ENCODE data around the gene DNMT3B.

The DNMT3B gene

DNA sequence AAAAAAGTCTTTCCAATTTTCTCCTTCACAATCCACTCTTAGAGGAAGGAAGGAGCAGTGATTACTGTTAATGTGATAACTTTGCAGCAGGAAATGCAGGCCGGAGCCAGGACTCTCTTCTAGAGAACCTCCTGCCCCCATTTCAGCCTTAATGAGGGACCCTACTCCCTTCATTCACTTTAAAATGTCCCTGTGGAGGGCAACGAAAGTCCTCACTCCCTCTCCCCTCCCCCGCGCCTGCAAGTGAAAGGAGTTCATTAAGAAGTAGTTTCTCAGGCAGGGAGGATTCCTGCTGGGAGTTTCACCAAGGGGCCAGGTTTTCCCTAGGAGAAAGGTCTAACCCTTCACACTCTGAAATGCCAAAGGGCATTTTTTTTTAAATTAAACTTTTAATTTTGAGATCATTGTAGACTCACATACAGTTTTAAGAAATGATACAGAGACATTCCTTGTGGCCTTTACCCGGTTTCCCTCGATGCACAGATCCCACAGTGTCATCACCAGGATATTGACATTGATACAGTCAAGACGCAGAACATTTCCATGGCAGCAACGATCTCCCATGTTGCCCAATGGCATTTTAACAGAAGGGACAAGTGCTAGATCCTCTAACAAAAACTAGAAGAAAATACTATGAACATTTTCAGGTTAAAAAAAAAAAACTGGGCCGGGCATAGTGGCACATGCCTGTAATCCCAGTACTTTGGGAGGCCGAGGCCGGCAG is 12.1 kb upstream of the DNMT3B start:
- Histone ChIP-seq H3K27me3 (replicated peaks; ENCODE audit: control insufficient read depth, insufficient read depth, low read length) (no peaks in the 10 kb centered on the region), H3K36me3 (ENCODE audit: control insufficient read depth, insufficient read depth, low read length, severe bottlenecking) (no peaks in the 10 kb centered on the region), H3K4me3 (ENCODE audit: low read length) (no peak overlapping the region), H3K9me3 (ENCODE audit: control insufficient read depth, low read length) (no peaks in the 10 kb centered on the region), H3K9ac (ENCODE audit: low read length) (no peak overlapping the region), H3K4me1 (ENCODE audit: control insufficient read depth, insufficient read depth, low read length) (peaks cover 12% of the 10 kb centered on the region)
- DNase-seq (ENCODE audit: low read depth), result no peak

DNA sequence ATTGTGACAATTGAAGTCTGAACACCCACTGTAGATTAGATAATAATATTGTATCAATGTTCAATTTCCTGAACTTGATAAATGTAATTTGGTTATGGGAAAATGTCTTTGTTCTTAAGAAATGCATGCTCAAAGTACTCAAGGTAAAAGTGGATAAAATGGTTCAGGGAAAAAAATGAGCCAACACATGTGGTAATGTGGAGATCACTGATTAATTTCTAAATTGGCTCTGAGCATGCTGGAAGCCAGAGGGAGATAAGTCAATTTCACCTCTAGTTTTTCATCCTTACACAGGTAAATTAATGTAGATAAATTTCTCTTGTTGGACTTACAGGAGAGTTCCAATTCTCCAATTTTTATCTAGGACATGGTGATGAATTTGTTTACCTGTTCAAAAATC is 10.9 kb upstream of the DNMT3B start:
- H3K4me3 ChIP-seq (ENCODE audit: low read length), result no peak overlapping the region

DNA sequence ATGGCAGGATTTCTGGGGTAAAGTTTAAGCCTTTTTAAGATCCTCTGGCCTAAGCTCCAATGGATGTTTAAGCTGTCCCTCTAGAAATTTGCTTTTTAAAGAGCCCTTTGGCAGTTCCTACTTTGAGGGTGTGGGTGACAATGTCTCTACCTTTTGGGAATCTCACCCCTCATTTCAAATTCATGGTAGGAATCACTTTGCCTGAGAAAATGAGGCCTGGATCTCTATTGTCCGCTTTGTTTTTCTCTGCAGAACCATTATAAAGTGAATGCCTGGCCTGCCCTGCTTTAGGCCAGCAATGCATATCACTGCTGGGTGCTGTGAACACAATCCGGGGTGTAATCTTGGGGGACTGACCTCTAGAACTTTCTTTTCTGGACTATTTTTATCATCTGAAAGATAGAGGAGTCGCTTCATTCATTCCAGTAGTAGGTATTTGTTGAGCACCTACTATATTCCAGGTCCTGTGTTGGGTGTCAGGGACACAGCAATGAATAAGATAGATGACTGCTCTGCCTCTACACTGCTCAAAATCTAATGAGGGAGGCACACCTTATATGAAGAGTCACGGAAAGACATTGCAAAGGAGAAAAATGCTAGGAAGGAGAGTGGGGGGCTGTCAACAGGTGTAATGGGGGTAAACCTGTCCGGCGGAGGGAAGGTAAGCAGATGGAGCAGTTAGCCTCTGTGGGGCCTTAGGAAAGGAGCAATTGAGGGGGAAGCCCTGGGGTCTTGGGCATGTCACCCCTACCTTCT is 10.3 kb upstream of the DNMT3B start:
- Histone ChIP-seq H3K9ac (ENCODE audit: low read length) (no peak overlapping the region), H3K27me3 (replicated peaks; ENCODE audit: control insufficient read depth, insufficient read depth, low read length) (no peaks in the 10 kb centered on the region), H3K4me3 (ENCODE audit: low read length) (no peak overlapping the region), H3K36me3 (ENCODE audit: control insufficient read depth, insufficient read depth, low read length, severe bottlenecking) (no peaks in the 10 kb centered on the region), H3K4me1 (ENCODE audit: control insufficient read depth, insufficient read depth, low read length) (peaks cover 9% of the 10 kb centered on the region), H3K9me3 (ENCODE audit: control insufficient read depth, low read length) (no peaks in the 10 kb centered on the region)
- no peak for DNase-seq (ENCODE audit: low read depth)

More for the DNA sequence above, 10.9 kb upstream of the DNMT3B start:
- peaks cover 9% of the 10 kb centered on the region for H3K4me1 ChIP-seq (ENCODE audit: control insufficient read depth, insufficient read depth, low read length)
- no peaks in the 10 kb centered on the region for H3K9me3 ChIP-seq (ENCODE audit: control insufficient read depth, low read length)
- H3K36me3 ChIP-seq (ENCODE audit: control insufficient read depth, insufficient read depth, low read length, severe bottlenecking), result no peaks in the 10 kb centered on the region
- no peak overlapping the region for H3K9ac ChIP-seq (ENCODE audit: low read length)
- DNase-seq (ENCODE audit: low read depth), result no peak
- H3K27me3 ChIP-seq (replicated peaks; ENCODE audit: control insufficient read depth, insufficient read depth, low read length), result no peaks in the 10 kb centered on the region

DNA sequence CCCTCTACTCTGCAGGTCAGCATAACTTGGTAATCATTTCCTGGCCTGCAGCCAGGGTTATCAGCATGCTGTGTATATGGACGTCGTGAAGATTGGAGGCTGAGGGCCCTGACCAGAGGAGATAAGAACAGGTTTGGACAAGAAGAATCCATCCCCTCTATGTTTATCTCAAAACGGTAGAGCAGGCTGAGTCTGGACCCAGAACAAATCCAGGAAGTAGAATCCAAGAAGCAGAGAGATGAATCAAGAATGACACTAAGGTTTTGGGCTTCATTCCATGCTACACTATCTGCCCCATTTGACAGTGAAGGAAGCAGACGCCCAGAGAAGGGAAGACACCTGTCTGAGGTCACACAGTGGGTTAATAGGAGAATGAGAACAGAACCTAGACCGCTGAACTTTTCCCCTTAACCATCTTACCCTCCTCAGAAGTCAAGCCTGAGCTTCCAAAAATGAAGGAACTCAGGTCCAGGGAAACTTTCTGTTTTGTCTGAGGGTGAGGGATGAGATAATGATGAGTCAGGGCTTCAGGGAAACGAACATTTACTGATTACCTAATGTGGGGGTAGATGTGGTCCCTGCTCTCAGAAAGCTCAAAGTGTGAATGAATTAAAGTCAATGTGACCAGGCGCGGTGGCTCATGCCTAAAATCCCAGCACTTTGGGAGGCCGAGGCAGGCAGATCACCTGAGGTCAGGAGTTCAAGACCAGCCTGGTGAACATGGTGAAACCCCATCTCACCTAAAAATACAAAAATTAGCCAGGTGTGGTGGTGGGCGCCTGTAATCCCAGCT is 9.5 kb upstream of the DNMT3B start:
- Histone ChIP-seq H3K4me1 (ENCODE audit: control insufficient read depth, insufficient read depth, low read length) (peaks cover 9% of the 10 kb centered on the region), H3K9ac (ENCODE audit: low read length) (no peak overlapping the region), H3K4me3 (ENCODE audit: low read length) (peak overlapping the region; percentile 44), H3K36me3 (ENCODE audit: control insufficient read depth, insufficient read depth, low read length, severe bottlenecking) (no peaks in the 10 kb centered on the region), H3K27me3 (replicated peaks; ENCODE audit: control insufficient read depth, insufficient read depth, low read length) (no peaks in the 10 kb centered on the region), H3K9me3 (ENCODE audit: control insufficient read depth, low read length) (no peaks in the 10 kb centered on the region)
- no peak for DNase-seq (ENCODE audit: low read depth)

DNA sequence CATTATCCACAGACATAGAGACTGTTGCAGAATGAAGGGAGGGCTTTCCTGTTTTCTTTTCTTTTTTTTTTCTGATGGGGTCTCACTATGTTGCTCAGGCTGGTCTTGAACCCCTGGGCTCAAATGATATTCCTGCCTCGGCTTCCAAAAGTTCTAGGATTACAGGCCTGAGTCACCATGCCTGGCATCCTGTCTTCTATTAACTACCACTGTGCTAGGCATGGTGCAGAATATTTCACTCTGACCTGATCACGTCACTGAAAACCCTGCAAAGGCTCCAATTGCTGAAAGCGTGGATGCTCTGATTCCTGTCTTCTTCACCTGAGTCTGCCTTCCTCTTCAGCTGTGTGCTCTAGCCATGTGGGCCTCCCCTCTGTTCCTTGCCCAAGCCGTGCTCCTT is 8.5 kb upstream of the DNMT3B start:
- H3K4me3 ChIP-seq (ENCODE audit: low read length), result no peak overlapping the region
- no peaks in the 10 kb centered on the region for H3K27me3 ChIP-seq (replicated peaks; ENCODE audit: control insufficient read depth, insufficient read depth, low read length)
- no peak for DNase-seq (ENCODE audit: low read depth)
- H3K9ac ChIP-seq (ENCODE audit: low read length), result no peak overlapping the region
- H3K36me3 ChIP-seq (ENCODE audit: control insufficient read depth, insufficient read depth, low read length, severe bottlenecking), result no peaks in the 10 kb centered on the region
- H3K9me3 ChIP-seq (ENCODE audit: control insufficient read depth, low read length), result no peaks in the 10 kb centered on the region
- peaks cover 9% of the 10 kb centered on the region for H3K4me1 ChIP-seq (ENCODE audit: control insufficient read depth, insufficient read depth, low read length)

DNA sequence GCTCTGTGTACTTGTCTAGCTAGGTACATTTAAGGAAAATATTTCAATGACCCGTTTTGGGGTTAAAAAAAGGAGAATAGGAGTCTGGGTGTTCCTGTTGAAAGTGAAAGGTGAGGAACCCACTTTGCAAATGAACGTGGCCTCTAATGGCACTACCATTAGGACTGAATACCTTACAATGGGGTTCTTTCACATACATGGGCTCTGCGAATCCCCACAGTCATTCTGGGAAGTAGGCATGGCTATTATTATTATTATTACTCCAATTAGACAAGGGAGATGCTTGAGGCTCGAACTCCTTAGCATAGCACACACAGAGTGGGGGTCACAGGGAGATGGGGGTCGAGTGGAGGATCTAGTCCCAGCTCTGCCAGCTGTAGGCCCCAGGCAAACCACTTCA is 6.0 kb upstream of the DNMT3B start:
- Histone ChIP-seq H3K4me1 (ENCODE audit: control insufficient read depth, insufficient read depth, low read length) (peaks cover 9% of the 10 kb centered on the region), H3K9me3 (ENCODE audit: control insufficient read depth, low read length) (no peaks in the 10 kb centered on the region), H3K9ac (ENCODE audit: low read length) (no peak overlapping the region), H3K27me3 (replicated peaks; ENCODE audit: control insufficient read depth, insufficient read depth, low read length) (no peaks in the 10 kb centered on the region), H3K36me3 (ENCODE audit: control insufficient read depth, insufficient read depth, low read length, severe bottlenecking) (no peaks in the 10 kb centered on the region), H3K4me3 (ENCODE audit: low read length) (no peak overlapping the region)
- DNase-seq (ENCODE audit: low read depth), result no peak

DNA sequence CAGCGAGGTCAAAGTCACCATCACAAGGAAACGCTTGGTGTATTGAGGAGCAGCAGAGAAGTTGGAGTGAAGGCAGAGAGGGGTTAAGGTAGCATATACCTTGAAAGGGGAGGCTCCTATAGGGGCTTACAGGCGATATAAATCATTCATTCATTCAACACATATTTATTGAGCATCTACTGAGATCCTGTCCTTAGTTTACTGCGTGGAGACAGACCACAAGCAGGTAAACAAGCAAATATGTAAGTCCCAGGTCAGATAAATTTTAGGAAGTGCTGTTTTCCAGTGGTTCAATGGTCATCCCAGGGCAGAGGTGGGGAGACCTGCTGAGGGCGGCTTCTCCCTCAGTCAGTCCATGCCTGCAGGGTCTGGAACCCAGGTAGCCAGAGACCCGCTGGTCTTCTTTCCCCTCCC is 761 bp upstream of the DNMT3B start:
- Histone ChIP-seq H3K4me1 (ENCODE audit: control insufficient read depth, insufficient read depth, low read length) (peaks cover 6% of the 10 kb centered on the region), H3K4me3 (ENCODE audit: low read length) (peak overlapping the region; percentile 78), H3K9me3 (ENCODE audit: control insufficient read depth, low read length) (no peaks in the 10 kb centered on the region), H3K27me3 (replicated peaks; ENCODE audit: control insufficient read depth, insufficient read depth, low read length) (no peaks in the 10 kb centered on the region), H3K36me3 (ENCODE audit: control insufficient read depth, insufficient read depth, low read length, severe bottlenecking) (no peaks in the 10 kb centered on the region), H3K9ac (ENCODE audit: low read length) (peak overlapping the region; percentile 62)
- DNase-seq (ENCODE audit: low read depth), result no peak

DNA sequence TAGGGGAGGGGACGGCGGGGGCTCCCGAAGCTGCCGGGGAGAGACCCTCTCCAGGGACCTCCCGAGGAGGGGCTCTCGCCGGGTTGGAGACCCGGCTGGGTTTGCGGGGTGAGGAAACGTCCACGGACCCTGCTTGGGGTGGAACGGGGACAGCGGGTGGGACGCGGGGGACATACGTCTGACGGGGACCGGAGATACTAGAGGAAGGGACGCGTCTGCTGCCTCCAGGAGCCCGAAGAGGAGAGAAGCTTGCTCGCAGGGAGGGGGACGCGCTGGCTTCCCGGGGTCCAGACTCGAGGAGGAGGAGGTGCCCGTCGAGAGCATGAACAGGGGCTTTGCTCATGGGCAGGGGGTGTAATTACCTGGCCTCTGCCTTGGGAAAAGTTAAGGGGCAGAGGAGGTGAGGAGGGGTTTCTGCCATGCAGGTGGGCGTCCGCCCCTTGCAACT is 593 bp downstream of the DNMT3B start:
- peak overlapping the region; percentile 82 for H3K9ac ChIP-seq (ENCODE audit: low read length)
- DNase-seq (ENCODE audit: low read depth), result peak; percentile 38
- H3K4me3 ChIP-seq (ENCODE audit: low read length), result peak overlapping the region; percentile 79
- H3K27me3 ChIP-seq (replicated peaks; ENCODE audit: control insufficient read depth, insufficient read depth, low read length), result no peaks in the 10 kb centered on the region
- no peaks in the 10 kb centered on the region for H3K9me3 ChIP-seq (ENCODE audit: control insufficient read depth, low read length)
- H3K36me3 ChIP-seq (ENCODE audit: control insufficient read depth, insufficient read depth, low read length, severe bottlenecking), result no peaks in the 10 kb centered on the region
- H3K4me1 ChIP-seq (ENCODE audit: control insufficient read depth, insufficient read depth, low read length), result peaks cover 6% of the 10 kb centered on the region

DNA sequence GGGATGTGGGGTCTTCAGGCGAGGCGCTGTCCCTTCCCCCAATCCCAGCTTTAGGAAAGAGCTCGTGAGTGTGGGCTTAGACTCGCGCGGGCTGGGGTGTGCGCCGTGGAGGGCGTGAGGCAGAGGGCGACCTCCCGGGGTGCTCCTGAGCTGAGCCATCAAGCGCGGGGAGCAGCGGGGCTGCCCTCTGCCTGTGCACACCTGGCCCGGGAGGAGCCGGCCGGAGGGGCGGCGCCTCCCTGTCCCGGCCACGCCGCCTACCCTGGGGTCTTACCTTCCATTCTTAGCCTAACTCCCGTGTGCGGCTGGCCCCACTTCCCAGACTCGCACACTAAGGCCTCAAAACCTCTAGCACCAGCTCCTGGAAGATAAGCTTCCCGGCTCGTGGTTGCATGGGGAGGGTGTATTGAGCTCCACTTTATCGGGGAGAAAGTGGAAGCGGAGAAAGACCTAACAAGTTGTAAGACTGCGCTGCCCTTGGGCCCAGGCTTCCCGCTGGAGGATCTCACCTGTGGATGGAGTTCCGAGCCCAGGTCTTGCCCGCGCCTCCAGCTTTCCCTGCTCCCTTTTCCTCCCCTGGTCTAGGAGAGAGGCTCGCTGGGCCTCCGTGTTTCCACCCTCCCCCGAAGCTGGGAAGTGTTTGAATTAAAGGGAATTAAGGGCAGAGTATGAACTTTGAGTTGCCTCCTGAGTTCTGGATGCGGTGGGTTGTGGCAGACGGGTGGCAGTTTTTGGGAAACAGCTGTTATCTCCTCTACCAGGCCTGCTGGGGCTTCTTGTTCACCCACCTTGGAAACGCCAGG is 1.2 kb downstream of the DNMT3B start:
- H3K9ac ChIP-seq (ENCODE audit: low read length), result peak overlapping the region; percentile 82
- DNase-seq (ENCODE audit: low read depth), result no peak
- H3K36me3 ChIP-seq (ENCODE audit: control insufficient read depth, insufficient read depth, low read length, severe bottlenecking), result no peaks in the 10 kb centered on the region
- peaks cover 6% of the 10 kb centered on the region for H3K4me1 ChIP-seq (ENCODE audit: control insufficient read depth, insufficient read depth, low read length)
- H3K4me3 ChIP-seq (ENCODE audit: low read length), result peak overlapping the region; percentile 79
- no peaks in the 10 kb centered on the region for H3K9me3 ChIP-seq (ENCODE audit: control insufficient read depth, low read length)
- H3K27me3 ChIP-seq (replicated peaks; ENCODE audit: control insufficient read depth, insufficient read depth, low read length), result no peaks in the 10 kb centered on the region

DNA sequence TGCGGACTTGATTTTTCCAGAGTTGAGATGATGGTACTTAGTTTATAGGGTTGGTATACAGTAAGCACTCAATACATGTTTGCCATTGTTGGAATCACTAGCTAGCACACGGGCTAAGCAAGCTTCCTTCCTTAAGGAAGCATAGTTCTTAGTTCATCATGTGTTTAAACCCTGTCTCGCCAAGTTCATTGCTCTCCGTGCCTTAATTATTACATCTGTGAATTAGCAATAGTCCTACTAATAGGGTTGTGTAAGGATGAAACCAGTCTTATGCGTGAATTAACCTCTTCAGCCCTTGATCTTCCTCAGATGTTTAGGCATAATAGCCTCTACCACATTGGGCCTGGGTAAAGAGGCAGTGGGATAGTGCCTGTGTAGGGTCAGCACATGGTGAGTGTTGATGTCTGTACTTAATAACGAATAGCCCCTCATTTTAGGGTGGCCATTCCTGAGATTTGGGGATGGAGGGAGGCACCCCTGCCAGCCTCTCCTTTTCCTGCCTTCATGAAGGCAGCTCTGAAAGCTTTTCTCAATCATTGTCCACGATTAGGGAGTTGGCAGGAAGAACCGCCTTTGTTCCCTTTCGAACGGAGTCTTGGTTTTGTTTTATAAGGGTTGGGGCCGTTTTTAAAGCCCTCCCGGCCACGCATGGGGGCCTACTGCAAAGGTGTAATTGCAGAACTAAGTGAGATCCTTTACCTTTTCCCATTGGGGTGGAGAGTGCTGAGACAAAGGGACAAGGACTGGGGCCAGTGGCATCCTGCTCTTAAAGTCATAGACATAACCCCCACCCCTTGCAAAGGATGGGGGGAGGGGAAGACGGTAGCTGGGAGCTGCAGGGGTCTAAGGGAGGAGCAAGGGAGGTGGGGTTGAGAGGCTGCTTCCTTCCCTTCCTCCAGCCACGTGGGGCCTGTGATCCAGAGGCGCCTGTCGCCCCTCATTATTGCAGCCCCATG is 2.1 kb downstream of the DNMT3B start:
- H3K27me3 ChIP-seq (replicated peaks; ENCODE audit: control insufficient read depth, insufficient read depth, low read length), result no peaks in the 10 kb centered on the region
- no peak overlapping the region for H3K4me3 ChIP-seq (ENCODE audit: low read length)

More for the DNA sequence above, 2.1 kb downstream of the DNMT3B start:
- Histone ChIP-seq H3K4me1 (ENCODE audit: control insufficient read depth, insufficient read depth, low read length) (peaks cover 6% of the 10 kb centered on the region), H3K9me3 (ENCODE audit: control insufficient read depth, low read length) (no peaks in the 10 kb centered on the region), H3K9ac (ENCODE audit: low read length) (no peak overlapping the region), H3K36me3 (ENCODE audit: control insufficient read depth, insufficient read depth, low read length, severe bottlenecking) (no peaks in the 10 kb centered on the region)
- DNase-seq (ENCODE audit: low read depth), result no peak
